SK-N-MC (cell line): ENCODE results near the gene RHBDF2.

ENCODE experiments used
- EZH2 ChIP-seq: fragments of 200-600 bp; sonication (generic); IDR thresholded peaks from one replicate; pipeline ENCODE4 v1.6.1; 2017; ENCODE audit warnings: antibody characterized with exemption
- POLR2AphosphoS5 ChIP-seq: IDR thresholded peaks from 2 replicates; pipeline ENCODE4 v1.6.1; 2012; ENCODE audit warnings: mild to moderate bottlenecking, low read depth, low read length, borderline replicate concordance

DNA sequence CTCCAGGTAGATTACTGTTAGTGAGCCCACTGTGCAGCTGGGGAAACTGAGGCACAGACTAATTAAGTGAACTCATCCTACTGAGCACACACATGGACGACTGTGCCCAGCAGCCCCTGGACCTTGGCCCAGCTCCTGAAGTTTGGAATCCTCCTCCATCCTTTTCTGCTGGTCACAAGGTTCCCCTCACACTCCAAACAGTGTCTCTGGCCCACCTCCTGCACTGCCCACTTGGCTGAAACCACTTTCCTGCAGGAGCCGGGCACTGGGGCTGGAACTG lies 3.6 kb downstream of the RHBDF2 start:
- TF ChIP-seq POLR2AphosphoS5 (no peak), EZH2 (no peak)
